ENCODE data around the gene HDAC1. TPM values are rescaled to one million over a fixed set of nuclear protein-coding genes. Genes with fewer than 3 reads are reported as not detected.
"Not testable (repeated sequence)": the region's sequence is repeated elsewhere in the genome, so short reads cannot be mapped to it uniquely, and the experiment has no call there.

Gene HDAC1
- total RNA-seq, 8 experiments from 2014 or later: 45.7 to 124 (median 77.0) TPM

GRCh38 chr1:32263236-32263593, 28.7 kb upstream of the HDAC1 start:
- H3K27ac ChIP-seq; in situ Hi-C loops (cut with MboI; ENCODE audit: low pct_unique_long_range_greater_than_20kb in 2 of 9, low sequenced_read_pairs in 9 of 9, unreplicated experiment in 9 of 9); ATAC-seq (replicated peaks in 6 of 8); H3K4me1 ChIP-seq (replicated peaks in 1 of 2); H3K4me3 ChIP-seq: not testable (repeated sequence)
- 80 to 100% (median 90%) methylated on average over 1 to 4 of the region's 4 CpGs for WGBS, 10 experiments

- Histone ChIP-seq H3K27ac (no peak overlapping the region), H3K4me3 (no peak overlapping the region), H3K4me1 (replicated peaks in 1 of 2) (no peaks in the 10 kb centered on the region)
- WGBS, 10 experiments: 40 to 88% (median 83%) methylated on average over 1 to 4 of the region's 4 CpGs; no CpG with 5 or more reads in 2 of the 10 experiments
- no peak for ATAC-seq (replicated peaks in 6 of 8)
- in situ Hi-C loops (cut with MboI; ENCODE audit: low pct_unique_long_range_greater_than_20kb in 2 of 9, low sequenced_read_pairs in 9 of 9, unreplicated experiment in 9 of 9): no loop called here
Observed at GRCh38 chr1:32263744-32264143, 28.1 kb upstream of the HDAC1 start.

- Histone ChIP-seq H3K4me1 (replicated peaks in 1 of 2) (no peaks in the 10 kb centered on the region), H3K4me3 (no peak overlapping the region), H3K27ac (no peak overlapping the region)
- in situ Hi-C loops (cut with MboI; ENCODE audit: low pct_unique_long_range_greater_than_20kb in 2 of 9, low sequenced_read_pairs in 9 of 9, unreplicated experiment in 9 of 9): no loop called here
- no peak for ATAC-seq (replicated peaks in 6 of 8)
- WGBS, 10 experiments: 70 to 100% (median 91%) methylated on average over 1 to 7 of the region's 9 CpGs
Observed at GRCh38 chr1:32265846-32266245, 26.0 kb upstream of the HDAC1 start.

- Histone ChIP-seq H3K27ac (no peak overlapping the region), H3K4me1 (replicated peaks in 1 of 2) (no peaks in the 10 kb centered on the region), H3K4me3 (no peak overlapping the region)
- in situ Hi-C loops (cut with MboI; ENCODE audit: low pct_unique_long_range_greater_than_20kb in 2 of 9, low sequenced_read_pairs in 9 of 9, unreplicated experiment in 9 of 9): no loop called here
- ATAC-seq (replicated peaks in 6 of 8): peak in 3 of 8 experiments; percentile 50 to 86 (median 78)
- 15 to 100% (median 63%) methylated on average over 1 to 7 of the region's 7 CpGs for WGBS, 10 experiments
Observed at GRCh38 chr1:32266921-32267591, 24.8 kb upstream of the HDAC1 start.

- Histone ChIP-seq H3K4me3 (no peak overlapping the region), H3K27ac (no peak overlapping the region), H3K4me1 (replicated peaks in 1 of 2) (peaks cover 3 to 4% of the 10 kb centered on the region in 2 donors)
- in situ Hi-C loops (cut with MboI; ENCODE audit: low pct_unique_long_range_greater_than_20kb in 2 of 9, low sequenced_read_pairs in 9 of 9, unreplicated experiment in 9 of 9): no loop called here
- ATAC-seq (replicated peaks in 6 of 8): no peak
Observed at GRCh38 chr1:32269744-32270143, 22.1 kb upstream of the HDAC1 start.

GRCh38 chr1:32272557-32273390, 19.1 kb upstream of the HDAC1 start:
- H3K27ac ChIP-seq: no peak overlapping the region
- 60 to 70% methylated on average over 1 to 2 of the region's 7 CpGs; no CpG with 5 or more reads in 8 of the 10 experiments for WGBS, 10 experiments
- peak in 2 of 8 experiments; percentile 20 to 22 for ATAC-seq (replicated peaks in 6 of 8)
- in situ Hi-C loops (cut with MboI; ENCODE audit: low pct_unique_long_range_greater_than_20kb in 2 of 9, low sequenced_read_pairs in 9 of 9, unreplicated experiment in 9 of 9): no loop called here
- no peak overlapping the region for H3K4me3 ChIP-seq
- H3K4me1 ChIP-seq (replicated peaks in 1 of 2): peaks cover 3 to 4% of the 10 kb centered on the region in 2 donors

- Histone ChIP-seq H3K4me1 (replicated peaks in 1 of 2) (peaks cover 3 to 4% of the 10 kb centered on the region in 2 donors), H3K27ac (no peak overlapping the region), H3K4me3 (no peak overlapping the region)
- in situ Hi-C loops (cut with MboI; ENCODE audit: low pct_unique_long_range_greater_than_20kb in 2 of 9, low sequenced_read_pairs in 9 of 9, unreplicated experiment in 9 of 9): no loop called here
- peak in 6 of 8 experiments; percentile 16 to 57 (median 34) for ATAC-seq (replicated peaks in 6 of 8)
- WGBS, 10 experiments: 29 to 64% (median 42%) methylated on average over 1 to 8 of the region's 10 CpGs; no CpG with 5 or more reads in 1 of the 10 experiments
Observed at GRCh38 chr1:32273391-32274208, 18.3 kb upstream of the HDAC1 start.

- H3K4me3 ChIP-seq: no peak overlapping the region
Observed at GRCh38 chr1:32274646-32275340, 17.1 kb upstream of the HDAC1 start.

GRCh38 chr1:32275424-32275823, 16.5 kb upstream of the HDAC1 start:
- in situ Hi-C loops (cut with MboI; ENCODE audit: low pct_unique_long_range_greater_than_20kb in 2 of 9, low sequenced_read_pairs in 9 of 9, unreplicated experiment in 9 of 9): no loop called here
- H3K27ac ChIP-seq: no peak overlapping the region
- WGBS, 10 experiments: 84 to 100% methylated on average over 1 to 5 of the region's 41 CpGs; no CpG with 5 or more reads in 8 of the 10 experiments
- peak in 1 of 8 experiments; percentile 11 for ATAC-seq (replicated peaks in 6 of 8)
- H3K4me1 ChIP-seq (replicated peaks in 1 of 2): peaks cover 3 to 4% of the 10 kb centered on the region in 2 donors
- H3K4me3 ChIP-seq: no peak overlapping the region

More at GRCh38 chr1:32274646-32275340, 17.1 kb upstream of the HDAC1 start:
- ATAC-seq (replicated peaks in 6 of 8): peak in 2 of 8 experiments; percentile 4 to 12
- Histone ChIP-seq H3K4me1 (replicated peaks in 1 of 2) (peaks cover 3 to 4% of the 10 kb centered on the region in 2 donors), H3K27ac (no peak overlapping the region)
- 40 to 84% (median 81%) methylated on average over 1 to 7 of the region's 31 CpGs; no CpG with 5 or more reads in 6 of the 10 experiments for WGBS, 10 experiments
- in situ Hi-C loops (cut with MboI; ENCODE audit: low pct_unique_long_range_greater_than_20kb in 2 of 9, low sequenced_read_pairs in 9 of 9, unreplicated experiment in 9 of 9): no loop called here

- ATAC-seq (replicated peaks in 6 of 8): peak in 1 of 8 experiments; percentile 6
- in situ Hi-C loops (cut with MboI; ENCODE audit: low pct_unique_long_range_greater_than_20kb in 2 of 9, low sequenced_read_pairs in 9 of 9, unreplicated experiment in 9 of 9): no loop called here
- Histone ChIP-seq H3K27ac (no peak overlapping the region), H3K4me3 (no peak overlapping the region), H3K4me1 (replicated peaks in 1 of 2) (peaks cover 3 to 4% of the 10 kb centered on the region in 2 donors)
- 17 to 98% (median 88%) methylated on average over 1 to 15 of the region's 30 CpGs; no CpG with 5 or more reads in 3 of the 10 experiments for WGBS, 10 experiments
Observed at GRCh38 chr1:32276032-32276782, 15.7 kb upstream of the HDAC1 start.

- H3K4me3 ChIP-seq; H3K4me1 ChIP-seq (replicated peaks in 1 of 2); H3K27ac ChIP-seq; ATAC-seq (replicated peaks in 6 of 8); in situ Hi-C loops (cut with MboI; ENCODE audit: low pct_unique_long_range_greater_than_20kb in 2 of 9, low sequenced_read_pairs in 9 of 9, unreplicated experiment in 9 of 9): not testable (repeated sequence)
- WGBS, 10 experiments: 51 to 100% (median 91%) methylated on average over 1 to 8 of the region's 8 CpGs; no CpG with 5 or more reads in 2 of the 10 experiments
Observed at GRCh38 chr1:32284777-32285176, 7.1 kb upstream of the HDAC1 start.

GRCh38 chr1:32285658-32286057, 6.2 kb upstream of the HDAC1 start:
- H3K27ac ChIP-seq: no peak overlapping the region
- peaks cover 0 to 5% of the 10 kb centered on the region in 2 donors for H3K4me1 ChIP-seq (replicated peaks in 1 of 2)
- in situ Hi-C loops (cut with MboI; ENCODE audit: low pct_unique_long_range_greater_than_20kb in 2 of 9, low sequenced_read_pairs in 9 of 9, unreplicated experiment in 9 of 9): no loop called here
- ATAC-seq (replicated peaks in 6 of 8): peak in 1 of 8 experiments; percentile 30
- no peak overlapping the region for H3K4me3 ChIP-seq
- WGBS, 10 experiments: 100% methylated on average over 1 to 3 of the region's 3 CpGs; no CpG with 5 or more reads in 6 of the 10 experiments
